H4 (cell line): ENCODE measurements around the gene SH2D5. TPM values are rescaled to one million over a fixed set of nuclear protein-coding genes. Genes with fewer than 3 reads are reported as not detected.

Experiments used
- DNase-seq: peaks from one replicate; pipeline ENCODE4 v3.0.0-alpha.2; 2015; ENCODE audit warnings: low spot score
- total RNA-seq: library from RNA; depleted of rRNA; stranded (reverse); fragments of >200 nt; shearing (Covaris generic); gene quantifications from 2 replicates; pipeline ENCODE4 v1.2.3, GENCODE V29; 2014

SH2D5 gene
- total RNA-seq, 1 experiment from 2014 or later, result 0.56 TPM

DNA sequence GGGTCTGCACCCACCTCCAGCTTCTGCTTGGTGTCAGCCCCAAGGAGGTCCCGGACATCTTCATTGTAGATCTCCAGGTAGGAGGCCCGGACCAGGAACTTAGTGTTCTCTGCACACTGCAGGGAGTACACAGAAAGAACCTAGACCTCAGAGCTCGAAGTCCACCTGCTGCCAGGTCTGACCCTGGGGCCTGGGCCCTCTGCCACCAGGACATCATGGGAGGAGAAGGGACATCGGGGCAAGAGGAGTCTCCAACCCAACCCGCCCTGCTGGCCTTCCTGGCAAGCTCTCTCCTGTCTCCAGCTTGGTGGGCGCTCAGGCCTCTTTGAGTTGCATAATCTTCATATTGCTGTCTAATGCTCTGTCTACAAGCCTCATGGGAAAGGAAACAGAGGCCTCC is 19.1 kb downstream of the SH2D5 start:
- DNase-seq, result no peak

DNA sequence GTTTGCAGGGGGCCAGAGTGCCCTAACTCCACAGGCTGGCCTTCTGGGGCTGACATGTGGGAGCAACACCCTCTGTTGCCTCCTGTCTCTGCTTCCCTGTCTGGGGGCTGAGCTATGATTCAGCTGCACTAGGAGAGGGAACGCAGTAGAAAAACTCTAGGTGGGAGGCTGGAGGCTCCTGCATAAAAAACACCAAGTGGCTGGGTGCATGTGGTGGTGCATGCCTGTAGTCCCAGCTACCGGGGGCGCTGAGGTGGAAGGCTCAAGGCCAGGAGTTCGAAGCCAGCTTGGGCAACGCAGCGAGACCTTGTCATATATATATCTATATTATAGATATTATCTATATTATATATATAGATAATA is 20.3 kb downstream of the SH2D5 start:
- no peak for DNase-seq

DNA sequence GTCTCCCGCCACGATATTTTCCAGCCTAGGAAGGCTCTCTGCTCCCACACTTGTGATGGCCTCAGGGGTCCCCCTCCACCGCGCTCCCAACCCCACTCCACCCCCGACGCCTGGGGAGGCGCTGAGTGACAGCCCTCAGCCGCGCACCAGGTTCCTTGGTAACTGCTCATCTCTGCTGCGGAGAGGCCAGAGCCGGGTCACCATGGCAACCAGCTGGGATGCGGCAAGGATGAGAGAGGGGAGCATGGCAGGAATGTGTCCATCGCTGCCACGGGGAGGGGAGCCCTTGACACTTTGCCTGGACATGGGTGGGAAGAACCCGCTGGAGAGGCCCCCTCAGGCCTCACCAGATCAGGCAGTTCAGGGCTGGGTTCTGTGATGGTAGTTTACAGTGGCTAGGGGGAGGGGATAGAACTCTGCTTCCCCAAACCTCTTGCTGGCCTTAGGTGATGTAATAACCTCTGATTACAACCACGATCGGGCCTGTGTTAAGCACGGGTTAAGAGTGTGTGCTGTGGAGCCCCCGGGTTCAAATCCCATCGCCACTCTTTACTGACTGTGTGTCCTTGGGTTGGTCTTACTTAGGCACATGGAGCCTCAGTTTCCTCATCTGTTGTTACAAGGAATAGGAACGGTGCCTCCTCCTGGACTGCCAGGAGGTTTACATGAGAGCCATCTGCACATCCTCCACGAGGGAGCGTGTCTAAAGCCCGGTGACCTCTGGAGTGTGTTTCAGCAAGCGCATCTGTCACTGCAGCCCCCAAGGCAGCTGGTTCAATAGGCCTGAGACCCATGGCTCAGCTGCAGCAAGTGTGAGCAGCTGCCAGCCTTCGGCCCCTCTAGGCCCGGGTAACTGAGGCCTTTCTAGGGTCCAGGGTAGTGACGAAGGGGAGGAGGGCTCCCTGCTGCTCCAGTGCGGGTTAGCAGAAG is 21.0 kb downstream of the SH2D5 start:
- no peak for DNase-seq

DNA sequence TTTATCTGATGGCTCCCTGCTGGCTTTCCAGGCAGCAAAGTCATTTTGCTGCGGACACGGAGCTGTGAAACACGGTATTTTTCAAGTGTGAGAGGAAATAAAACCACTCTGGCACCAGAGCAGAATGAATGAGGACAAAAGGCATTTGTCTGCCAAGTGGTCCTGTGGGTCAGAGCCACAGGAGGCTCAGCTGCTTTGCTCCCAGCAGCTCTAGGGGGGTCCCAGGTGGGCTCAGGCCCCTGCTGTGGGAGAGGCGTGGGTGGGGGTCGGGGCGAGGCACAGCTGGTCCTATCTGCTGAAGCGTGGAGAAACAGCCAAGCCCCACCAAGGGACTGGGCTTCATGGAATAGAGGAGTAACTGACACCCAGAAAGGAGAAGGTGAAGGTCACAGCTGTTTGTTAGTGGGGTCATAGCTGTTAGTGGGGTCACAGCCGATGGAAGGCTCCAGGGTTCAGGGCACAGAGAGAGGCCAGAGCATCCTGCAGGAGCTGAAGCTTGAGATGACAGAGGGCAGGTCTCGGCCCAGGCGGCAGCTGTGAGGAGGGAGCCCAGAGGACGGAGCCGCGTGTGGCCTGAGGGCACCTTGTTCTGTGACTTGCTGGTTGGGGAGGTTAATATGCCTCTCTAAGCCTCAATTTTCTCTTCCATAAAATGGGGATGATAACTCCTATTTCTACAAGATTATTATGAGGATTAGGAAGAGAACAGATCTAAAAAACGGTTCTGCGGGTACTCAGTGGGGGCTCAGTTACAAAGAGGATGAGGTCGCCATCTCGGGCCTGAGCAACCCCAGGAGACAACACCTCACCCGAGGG is 21.8 kb downstream of the SH2D5 start:
- DNase-seq, result no peak

DNA sequence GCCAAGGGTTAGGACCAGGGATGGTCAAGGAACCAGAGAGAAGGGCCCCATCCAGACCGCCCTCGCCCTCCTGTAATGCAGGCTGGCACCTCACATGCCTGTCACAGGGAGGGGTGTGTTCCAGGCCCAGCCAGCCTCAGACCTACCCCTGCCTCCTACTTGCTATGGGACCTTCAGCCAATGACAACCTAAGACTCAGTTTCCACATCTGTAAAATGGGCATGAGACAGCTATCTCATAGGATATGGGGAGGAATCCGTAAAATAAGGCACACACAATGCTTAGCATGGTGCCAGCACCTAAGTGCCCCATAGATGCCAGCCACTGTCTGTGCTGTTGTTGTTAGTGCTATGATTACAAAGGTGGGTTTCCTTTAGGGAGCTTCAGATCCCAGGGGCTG is 22.6 kb downstream of the SH2D5 start:
- DNase-seq, result no peak

DNA sequence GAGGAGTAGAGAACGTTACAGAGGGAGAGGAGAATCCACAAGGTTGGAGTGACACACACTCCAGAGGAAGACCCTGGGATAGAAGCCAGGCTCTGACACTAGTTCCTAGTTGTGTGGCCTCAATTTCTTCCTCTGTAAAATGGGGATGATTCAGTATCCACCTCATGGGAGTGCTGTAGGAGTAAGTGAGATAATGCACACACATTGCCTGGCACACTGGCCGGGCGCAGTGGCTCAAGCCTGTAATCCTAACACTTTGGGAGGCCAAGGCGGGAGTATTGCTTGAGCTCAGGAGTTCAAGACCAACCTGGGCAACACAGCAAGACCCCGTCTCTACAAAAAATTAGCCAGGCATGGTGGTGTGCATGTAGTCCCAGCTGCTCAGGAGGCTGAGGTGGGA is 23.6 kb downstream of the SH2D5 start:
- no peak for DNase-seq

DNA sequence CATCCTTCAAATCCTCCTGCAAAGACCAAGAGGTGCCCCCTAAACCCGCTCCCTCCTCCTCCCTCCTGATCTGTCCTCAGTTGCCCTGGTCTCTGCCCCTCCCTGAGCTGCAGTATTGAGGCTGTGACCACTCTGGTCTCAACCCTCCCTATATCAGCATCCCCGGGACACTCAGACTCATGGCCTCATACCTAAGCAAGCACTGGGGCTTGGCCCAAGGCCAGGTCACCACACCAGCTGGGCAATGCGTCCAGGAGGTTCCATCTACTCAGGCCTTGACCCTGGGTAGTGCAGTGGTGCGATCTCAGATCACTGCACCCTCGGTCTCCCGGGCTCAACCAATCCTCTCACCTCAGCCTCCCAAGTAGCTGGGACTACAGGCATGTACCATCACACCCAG is 24.4 kb downstream of the SH2D5 start:
- DNase-seq, result no peak

DNA sequence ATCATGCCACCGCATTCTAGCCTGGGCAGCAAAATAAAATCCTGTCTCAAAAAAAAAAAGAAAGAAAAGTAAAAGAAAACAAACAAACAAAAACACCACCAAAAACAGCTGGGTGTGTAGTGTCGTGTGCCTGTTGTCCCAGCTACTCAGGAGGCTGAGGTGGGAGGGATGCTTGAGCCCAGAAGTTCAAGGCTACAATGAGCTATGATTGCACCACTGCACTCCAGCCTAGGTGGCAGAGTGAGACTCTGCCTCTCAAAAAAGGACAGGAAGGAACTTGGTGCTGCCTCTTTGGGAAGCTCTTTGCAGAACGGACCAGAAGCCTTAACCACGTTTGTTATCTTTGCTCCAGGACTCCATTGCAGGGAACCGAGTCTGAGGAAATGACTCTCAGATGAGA is 25.7 kb downstream of the SH2D5 start:
- DNase-seq, result no peak

DNA sequence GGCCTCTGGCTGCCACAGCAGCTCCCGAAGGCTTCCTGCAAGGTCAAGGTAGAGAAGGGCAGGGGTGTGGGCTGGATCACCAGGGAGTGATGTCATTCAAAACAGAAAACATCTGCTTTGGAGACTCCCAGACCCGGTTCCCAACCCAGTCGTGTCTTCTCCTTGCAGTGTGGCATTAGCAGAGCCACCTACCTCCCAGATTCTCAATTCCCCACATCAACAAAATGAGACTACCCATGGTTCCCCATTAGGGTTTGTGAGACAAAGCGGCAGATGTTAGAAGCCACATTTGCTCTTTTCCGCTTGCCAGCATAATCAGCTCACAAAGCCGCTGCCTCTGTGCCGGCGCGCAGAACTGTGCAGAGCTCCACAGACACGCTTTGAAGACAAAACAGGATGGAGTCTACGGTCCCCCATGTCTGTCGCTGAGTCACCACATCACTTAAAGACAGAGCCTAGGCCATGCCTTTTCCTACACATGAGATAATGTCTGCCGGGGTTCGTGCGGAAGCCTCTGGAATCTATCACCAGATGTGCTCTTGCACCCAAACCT is 27.2 kb downstream of the SH2D5 start:
- no peak for DNase-seq

DNA sequence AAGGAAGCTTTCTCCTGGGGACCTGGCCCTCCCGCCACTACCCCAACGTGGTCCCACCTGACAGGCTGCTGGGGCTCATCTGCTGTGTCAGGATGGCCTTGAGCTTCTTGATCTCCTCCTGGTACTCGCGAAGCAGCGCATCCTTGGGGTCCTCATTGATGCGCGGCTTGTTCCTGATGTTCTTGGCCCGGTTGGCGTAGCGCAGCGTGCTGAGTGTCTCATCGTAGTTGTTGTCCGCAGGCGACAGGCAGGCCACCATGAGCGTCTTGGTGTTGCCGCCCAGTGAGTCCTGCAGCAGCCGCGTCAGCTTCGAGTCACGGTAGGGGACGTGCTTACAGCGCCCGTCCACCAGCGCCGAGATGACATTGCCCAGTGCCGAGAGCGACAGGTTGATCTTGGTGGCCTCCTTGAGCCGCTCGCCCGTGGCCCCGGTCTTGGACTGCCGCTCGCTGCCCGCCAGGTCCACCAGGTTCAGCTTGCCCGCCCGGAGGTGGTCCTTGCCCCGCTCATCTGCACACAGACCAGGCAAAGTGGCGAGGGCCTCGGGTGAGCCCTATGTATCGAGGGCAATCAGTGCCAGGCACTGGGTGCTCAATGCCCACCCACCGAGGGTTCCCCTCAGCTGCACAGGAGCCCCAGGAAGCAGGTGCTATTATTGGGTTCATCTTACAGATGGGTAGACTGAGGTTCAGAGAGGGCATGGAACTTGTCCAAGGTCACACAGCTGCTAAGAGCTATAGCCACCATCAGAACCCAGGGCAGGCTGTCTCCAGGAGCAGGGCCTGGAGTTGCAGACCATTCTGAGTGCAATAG is 27.9 kb downstream of the SH2D5 start:
- DNase-seq, result no peak

DNA sequence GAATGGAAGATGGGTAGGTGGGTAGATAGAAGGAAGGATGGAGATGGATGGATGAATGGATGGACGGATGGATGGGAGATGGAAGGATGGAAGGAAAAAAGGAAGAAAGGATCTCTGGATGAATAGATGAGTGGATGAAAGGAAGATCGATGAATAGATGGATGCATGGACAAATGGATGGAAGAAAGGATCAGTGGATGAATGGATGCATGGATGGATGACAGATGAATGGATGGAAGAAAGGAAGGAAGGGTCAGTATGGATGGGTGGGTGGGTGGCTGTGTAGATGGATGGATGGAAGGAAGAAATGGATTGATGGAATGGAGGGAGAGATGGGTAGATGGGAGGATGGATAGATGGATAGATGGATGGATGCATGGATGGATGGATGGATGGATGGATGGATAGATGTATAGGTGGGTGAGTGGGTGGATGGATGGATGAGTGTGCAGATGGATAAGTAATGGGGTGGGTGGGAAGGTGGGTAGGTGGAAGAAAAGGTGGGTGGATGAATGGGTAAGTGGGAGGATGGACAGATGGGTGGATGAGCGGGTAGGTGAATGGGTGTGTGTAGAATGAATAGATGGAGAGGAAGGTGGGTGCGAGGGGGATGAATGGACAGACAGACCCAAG is 29.3 kb downstream of the SH2D5 start:
- DNase-seq, result no peak

DNA sequence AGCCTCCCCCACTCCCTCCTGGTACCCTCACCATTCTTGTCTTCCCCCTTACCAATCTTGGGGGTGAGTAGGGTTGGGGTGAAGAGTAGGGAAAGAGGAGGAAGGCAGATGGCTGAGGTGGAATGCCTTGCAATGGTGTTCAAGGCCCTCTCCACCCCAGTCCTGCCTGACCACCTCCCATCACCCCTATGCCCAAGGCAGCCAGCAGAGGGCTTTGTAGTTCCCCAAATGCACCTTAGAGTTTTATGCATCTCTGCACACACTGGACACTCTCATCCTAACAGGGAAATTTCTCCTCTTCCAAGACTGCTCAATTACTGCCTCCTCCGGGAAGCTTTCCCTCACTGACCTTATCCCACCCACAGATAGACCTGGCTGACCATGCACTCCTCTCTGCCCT is 30.1 kb downstream of the SH2D5 start:
- DNase-seq, result no peak

DNA sequence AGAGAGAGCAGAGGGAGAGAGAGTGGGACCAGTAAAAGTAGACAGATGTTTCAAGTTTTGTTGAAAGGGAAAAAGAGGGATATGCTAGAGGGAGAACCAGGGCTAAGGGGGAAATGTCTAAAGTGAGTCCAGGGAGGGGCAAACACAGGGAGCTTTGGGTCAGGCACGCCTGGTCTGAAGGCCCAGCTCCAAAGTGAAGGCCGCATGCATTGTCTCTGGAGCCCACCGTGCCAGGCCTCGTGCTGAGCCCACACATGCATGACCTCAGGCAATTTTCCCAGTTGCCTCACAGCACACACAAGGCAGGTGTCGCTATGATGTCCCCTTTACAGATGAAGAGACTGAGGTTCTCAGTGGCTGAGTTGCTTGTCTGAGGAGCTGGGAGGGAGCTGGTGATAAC is 30.7 kb downstream of the SH2D5 start:
- no peak for DNase-seq

DNA sequence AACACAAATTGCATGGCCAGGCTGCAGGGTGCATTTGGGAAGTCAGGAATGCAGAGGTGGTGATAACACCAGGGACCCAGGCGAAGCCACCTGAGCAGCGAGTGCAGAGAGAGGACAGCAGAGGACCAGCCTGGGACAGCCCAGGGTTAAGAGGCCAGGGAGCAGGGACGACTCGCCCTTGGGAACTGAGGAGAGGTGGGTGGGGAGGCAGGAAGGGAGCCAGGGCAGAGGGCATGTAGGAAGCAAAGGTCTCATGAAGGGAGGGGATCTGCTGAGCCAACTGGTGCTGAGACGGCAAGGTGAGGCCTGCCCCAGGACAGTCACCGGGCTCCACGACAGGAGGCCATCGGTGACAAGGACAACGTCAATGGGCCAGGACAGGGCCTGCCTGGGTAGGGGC is 31.1 kb downstream of the SH2D5 start:
- no peak for DNase-seq

DNA sequence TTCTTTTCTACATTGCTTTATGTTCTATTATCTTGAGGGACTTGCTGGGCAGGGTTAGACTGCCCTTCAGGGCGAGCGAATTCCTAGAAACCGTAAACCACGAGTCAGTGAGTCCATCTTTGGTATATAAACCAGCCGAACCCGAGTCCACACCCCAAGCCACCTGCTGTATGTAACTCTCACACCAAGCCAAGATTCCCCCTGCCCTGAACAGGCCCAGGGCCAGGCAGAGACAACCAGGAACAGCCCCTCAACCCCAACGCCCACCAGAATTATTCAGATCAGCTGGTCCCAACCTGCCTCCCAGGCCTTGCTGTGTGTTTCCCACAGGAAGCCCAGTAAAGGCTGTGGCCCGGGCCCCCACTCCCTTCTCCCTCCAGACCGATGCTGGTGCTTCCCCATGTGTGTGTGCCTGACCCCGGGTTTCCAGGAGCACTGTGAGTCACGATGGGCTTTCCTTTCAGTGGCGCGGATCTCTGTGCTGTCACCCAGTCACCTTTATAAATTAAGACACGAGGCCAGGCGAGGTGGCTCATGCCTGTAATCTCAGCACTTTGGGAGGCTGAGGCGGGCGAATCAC is 31.8 kb downstream of the SH2D5 start:
- no peak for DNase-seq

DNA sequence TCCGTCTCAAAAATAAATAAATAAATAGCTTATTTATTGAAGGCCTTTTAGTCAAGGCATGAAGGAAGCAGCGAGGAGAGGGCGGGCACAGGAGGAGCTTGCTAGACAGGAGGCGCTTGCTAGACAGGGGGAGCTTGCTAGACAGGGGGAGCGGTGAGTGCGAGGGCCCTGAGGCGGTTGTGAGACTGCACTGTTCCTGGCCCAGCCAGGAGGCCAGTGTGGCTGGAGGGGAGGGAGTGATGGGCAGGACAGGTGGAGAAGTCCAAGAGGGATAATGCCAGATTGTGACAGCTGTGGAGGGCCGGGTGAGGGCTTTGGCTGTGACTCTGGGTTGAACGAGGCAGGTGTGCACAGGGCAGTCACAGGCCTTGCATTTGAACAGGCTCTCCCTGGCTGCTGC is 32.9 kb downstream of the SH2D5 start:
- no peak for DNase-seq

DNA sequence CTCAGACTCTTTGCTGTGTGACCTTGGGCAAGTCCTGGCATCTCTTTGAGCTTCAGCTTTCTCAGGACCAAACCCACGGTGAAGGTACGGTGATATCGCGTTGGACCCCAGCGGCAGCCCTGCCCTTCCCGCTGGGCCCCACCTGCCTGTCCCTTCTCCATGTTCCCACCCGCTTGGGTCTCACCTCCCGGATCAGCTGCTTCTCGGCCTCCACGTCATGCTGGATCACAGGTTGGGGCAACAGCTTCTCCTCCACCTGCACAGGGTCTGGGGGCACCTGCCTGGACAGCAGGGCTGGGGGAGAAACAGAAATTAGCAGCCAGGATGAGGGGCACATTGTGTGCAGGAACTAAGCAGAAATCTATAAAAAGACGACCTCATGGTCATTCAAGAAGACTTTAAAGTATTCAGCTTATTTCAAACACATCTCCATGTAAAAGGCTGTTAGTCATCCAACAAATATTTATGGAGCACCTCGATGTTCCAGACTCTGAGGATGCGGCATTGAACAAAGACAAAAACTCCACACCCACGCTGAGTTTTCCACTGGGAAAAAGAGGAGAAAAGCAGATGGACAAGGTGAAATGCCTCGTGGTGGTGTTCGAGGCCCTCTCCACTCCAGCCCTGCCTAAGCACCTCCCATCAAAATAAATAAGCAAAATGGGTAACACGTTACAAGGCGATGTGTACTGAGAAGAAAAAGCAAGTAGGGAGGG is 34.1 kb downstream of the SH2D5 start:
- DNase-seq, result no peak

DNA sequence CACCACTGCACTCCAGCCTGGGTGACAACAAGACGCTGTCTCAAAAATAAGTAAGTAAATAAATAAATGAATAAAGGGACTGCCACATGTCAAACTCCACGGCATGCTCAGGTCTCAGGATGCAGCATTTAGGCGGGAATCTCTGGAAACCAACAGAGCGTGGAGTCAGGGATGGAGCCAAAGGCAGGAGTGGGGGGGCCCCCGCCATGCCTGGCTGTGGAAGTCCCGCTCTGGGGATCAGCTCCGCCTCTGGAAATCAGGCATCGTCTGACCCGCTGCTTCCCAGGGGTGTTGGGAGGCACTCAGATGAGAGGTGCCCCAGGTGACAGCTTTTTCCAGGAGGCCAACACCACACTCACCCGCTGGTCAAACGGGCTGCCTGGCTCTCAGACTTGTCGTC is 34.9 kb downstream of the SH2D5 start:
- DNase-seq, result no peak

DNA sequence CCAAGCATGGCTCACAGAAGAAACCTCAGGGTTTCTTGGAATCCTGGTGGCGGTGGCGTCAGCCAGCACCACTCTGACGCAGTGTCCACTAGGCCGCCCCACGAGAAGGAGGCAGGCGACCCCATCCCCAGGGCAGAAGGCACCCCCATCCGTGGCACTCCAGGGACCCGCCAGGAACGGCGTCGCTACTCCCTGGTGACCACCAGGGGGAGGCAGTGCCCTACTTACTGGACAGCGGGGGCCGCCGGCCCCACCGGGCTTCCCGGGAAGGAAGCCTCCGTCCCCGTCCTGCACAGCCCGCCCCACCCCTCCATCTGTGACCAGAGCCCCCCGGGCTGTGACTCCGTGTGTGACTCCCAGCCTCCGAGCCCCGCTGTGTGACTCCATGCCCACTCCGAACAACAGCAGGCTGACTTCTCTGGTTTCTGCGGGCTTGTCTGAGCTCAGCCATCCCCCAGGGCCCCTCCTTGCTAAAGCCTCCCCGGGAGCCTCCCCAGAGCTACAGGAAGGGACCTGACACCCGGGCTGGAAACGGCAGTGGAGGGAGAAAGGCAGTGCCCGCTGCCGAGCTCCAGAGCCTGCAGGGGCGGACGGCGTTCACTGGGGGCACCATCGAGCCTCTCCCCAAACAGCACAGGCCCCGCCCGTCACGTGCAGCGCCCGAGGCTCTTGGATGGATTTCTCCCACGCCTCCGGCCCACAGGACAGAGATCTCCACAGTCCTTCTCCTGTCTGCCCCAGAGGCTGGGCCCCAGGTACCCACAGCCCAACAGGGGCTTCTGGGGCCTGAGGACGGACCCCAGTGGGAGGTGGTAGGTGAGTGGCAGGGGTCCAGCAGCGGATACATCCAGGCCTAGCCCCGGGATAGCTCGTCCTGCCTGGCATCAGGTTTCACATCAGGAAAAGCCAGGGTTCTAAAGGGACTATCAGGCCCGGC is 35.8 kb downstream of the SH2D5 start:
- peak; percentile 85 for DNase-seq
